Measurements from ENCODE around the gene HHAT.

DNA sequence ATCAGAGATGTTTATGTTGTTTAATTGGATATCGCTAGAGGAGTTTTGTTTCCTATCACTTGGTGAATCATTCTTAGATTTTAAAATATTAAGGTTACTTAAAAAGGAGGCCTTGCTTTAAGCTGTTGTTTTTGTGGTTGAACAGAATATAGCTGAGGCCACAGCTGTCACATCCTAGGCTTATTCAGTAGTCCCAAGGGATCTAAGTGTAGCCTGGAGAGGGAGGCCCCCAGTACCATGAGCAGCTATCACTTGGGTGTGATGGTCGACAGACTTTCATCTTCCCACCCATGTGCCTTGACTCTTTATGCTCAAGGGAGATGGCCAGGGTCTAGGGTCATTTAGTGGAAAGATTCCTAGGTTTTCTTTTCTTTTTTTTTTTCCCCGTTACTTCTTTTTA lies 278.7 kb downstream of the HHAT start:
- TF ChIP-seq POLR2AphosphoS5 (IDR thresholded peaks at IDR 0.05): no peak
- TF ChIP-seq CTCF (IDR thresholded peaks at IDR 0.05): no peak
- no peak for TF ChIP-seq POLR2A (IDR thresholded peaks at IDR 0.05)

All from breast epithelium (tissue), 3 donors.